T-helper 9 cell (primary cell): ENCODE data around the gene UBE2L6.

Experiments
- DNase-seq: peaks from one replicate; pipeline ENCODE4 v3.0.0-alpha.2; 2020
- total RNA-seq, 2 donors: gene quantifications; one replicate each; lab custom pipeline; 2026; lab: John Stamatoyannopoulos, UW

Gene UBE2L6
- 45.4 to 72.7 reads per million in 2 donors for total RNA-seq

DNA sequence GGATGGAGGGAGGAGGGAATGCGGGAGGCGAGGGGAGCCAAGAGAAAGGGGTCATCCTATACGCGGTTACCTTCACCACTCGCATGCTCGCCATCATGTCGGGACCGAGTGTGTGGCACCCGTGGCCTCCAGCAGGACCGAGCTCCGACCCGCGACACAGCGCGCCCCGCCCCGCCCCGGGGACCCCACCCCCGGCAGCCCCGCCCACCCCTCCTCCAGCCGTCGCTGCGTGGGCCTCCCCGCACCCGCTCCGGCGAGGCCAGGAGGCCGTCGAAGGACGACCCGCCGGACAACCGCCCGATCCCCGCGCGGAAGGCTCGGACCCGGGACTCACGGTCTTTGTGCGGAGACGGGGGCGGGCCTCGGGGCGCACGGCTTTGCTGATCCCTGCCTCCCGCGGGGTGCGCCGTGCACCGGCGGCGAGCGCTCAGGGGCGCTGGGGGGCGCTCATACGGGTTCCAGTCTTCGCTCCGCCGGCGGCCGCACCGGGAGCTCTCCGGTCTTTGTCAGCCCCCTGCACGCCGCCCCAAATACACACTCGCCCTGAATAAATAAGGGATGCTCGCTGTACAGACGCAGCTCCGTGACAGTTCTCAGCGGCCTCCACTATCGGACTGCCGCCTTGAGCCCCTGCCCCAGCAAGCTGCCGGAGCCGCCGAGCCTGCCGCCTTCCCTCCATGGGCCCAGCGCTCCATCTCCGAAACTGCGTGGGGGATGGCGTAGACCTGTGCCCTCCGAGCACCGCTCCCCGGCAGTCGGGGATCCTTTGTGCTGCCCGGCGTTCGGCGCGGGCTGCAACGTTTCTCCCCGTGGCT, at the start of gene UBE2L6:
Gene UBE2L6 (minus strand): TSS at position 158 of the 815 bp plus-strand sequence. CDS start 61 bp downstream, at position 97.
- peak; percentile 57 for DNase-seq

DNA sequence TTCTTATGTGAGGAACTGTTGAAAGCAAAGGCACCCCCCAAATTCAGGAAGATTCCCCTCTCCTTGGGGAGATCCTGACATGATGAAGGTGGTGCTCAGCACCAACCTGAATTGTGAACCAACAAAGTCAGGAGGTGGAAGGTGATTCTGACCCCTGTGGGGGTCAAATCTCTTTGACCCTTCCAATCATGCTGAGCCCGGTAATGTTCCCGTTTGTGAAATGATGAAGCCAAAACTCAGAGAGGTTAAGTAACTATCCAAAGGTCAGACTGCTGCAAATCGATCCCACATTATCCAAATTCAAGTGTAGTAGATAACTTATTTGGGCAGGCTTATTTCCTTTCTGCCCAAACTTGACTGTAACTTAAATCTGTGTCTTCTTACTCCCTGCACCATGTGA, 49.1 kb upstream of the UBE2L6 start:
- DNase-seq, result no peak

DNA sequence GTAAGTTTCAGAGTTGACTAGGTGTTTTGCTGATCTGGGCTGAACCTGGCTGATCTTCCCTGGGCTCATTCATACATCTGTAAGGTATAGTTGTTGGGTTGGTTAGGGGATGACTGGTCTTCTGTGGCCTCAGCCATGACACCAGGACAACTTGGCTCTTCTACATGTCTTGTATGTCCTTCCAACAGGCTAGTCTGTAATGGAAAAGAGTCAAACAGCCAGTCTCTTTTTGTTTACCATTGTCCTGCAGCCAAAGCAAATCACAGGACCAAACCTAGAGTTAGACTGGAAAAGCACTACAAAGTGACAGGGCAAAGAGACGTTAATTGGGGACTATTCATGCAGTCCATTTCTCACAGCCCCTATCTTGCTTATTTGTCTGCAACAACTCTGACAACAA, 47.8 kb upstream of the UBE2L6 start:
- DNase-seq, result no peak

DNA sequence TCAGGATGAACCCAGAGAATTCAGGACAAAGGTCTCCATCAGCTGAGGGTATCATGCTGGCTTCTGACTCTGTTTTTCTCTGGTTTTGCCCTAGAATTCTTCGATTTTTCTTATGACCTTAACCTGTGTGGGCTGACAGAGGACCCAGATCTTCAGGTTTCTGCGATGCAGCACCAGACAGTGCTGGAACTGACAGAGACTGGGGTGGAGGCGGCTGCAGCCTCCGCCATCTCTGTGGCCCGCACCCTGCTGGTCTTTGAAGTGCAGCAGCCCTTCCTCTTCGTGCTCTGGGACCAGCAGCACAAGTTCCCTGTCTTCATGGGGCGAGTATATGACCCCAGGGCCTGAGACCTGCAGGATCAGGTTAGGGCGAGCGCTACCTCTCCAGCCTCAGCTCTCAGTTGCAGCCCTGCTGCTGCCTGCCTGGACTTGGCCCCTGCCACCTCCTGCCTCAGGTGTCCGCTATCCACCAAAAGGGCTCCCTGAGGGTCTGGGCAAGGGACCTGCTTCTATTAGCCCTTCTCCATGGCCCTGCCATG, 46.8 kb upstream of the UBE2L6 start:
- DNase-seq, result no peak

DNA sequence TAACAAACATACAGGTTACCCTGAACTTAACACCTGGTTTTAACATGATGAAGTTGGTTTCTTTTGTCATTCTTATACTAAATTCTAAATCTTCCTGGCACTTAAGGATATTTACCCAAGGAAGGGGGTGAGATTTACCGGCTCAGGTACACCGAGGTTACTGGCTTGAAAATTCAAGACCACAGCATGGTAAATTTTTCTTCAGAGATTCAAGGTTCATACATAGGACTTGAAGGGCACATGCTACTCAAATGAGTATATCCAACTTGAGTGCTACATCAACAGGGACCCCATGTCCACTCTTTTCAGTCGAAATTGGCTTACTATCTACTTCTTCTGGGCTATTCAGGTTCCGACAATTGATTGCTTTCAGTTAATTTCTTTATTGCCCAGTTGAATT, 42.7 kb upstream of the UBE2L6 start:
- DNase-seq, result no peak

DNA sequence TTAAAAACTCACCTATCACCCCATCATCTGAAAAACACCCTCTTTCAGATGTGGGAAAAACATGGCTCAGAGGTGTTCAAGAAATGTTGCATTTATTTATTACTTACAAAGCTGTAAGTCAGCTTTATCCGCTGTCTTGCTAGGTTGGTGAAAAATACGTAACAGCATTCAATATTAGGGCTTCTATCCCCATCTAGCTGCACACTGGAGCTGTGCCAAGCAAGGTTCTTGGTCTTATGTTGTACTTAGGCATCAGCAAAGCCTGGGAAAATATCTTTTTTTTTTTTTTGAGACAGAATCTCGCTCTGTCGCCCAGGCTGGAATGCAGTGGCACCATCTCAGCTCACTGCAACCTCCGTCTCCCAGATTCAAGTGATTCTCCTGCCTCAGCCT, 37.6 kb upstream of the UBE2L6 start:
- no peak for DNase-seq

DNA sequence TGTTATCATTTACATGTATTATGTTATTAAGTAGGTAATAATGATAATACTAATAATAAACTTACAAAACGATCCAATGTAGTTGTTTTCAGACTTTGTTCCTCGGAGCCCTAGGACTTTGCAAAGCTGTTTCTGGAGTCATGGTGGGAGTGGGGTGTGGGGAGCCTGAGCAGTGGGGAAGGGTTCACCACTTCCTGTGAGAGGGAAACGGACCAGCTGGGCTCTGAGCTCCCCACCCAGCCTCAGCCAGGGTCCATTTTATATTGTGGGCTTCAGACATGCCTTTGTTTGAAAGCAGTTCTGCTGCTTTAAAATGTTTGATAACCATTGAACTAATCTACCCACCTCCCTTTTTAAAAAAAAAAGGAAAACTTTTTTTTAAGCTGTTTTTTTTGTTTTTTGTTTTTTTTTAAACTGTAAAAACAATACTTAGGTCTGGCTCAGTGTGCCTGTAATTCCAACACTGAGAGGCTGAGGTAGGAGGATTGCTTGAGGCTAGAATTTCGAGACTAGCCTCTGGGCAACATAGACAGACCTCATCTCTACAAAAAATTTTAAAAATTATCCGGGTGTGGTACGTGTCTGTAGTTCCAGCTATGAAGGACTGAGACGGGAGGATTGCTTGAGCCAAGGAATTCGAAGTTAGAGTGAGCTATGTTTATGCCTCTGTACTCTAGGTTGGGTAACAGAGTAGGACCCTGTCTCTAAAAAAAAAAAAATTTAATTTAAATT, 37.0 kb upstream of the UBE2L6 start:
- no peak for DNase-seq

DNA sequence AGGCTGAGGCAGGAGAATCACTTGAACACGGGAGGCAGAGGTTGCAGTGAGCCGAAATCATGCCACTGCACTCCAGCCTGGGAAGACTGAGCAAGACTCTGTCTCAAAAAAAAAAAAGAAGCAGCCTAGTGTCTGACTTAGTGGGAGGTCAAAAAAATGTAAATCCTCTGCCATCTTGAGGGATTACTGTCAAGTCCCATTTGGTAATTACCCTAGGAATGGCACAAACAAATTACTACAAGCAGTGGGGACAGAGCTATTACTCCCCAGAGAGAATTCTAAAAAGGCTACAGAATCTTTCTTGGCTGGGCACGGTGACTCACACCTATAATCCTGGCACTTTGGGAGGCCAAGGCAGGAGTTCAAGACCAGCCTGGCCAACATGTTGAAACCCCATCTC, 33.8 kb upstream of the UBE2L6 start:
- DNase-seq, result no peak

DNA sequence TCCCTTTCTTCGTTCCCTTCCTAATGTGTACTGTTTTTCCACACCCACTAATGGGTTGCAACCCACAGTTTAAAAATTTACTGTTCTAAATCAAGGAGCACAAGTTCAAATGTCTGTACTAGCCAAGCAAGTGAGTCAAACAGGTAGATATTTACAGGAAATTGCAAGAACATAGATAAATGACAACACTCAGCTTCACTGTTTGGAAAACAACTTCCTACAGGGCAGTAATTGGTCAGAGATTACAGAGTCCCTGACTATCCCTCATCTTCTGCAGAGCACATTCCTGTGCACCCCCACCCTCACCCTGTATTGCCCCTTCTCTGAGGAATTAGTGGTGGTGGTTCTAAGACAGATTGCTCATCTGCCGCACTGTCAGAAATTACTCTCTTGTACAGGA, 31.9 kb upstream of the UBE2L6 start:
- no peak for DNase-seq

DNA sequence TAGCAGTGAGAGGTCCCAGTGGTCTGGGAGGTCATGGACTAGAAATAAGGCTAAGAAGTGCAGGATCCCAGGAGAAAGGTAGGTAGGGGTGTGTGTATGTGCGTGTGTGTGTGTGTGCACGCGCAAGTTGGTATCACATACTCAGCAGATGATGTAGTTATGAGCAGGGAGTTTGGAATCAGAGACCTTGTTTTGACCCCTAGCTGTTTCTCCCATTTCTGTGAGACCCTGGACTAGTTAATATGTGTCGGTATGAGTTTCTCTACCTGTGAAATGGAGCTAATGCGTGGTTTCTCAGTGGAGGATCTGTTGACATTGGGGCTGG, 31.3 kb upstream of the UBE2L6 start:
- DNase-seq, result no peak

GRCh38 chr11:57597916-57598830, 30.7 kb upstream of the UBE2L6 start:
- no peak for DNase-seq

DNA sequence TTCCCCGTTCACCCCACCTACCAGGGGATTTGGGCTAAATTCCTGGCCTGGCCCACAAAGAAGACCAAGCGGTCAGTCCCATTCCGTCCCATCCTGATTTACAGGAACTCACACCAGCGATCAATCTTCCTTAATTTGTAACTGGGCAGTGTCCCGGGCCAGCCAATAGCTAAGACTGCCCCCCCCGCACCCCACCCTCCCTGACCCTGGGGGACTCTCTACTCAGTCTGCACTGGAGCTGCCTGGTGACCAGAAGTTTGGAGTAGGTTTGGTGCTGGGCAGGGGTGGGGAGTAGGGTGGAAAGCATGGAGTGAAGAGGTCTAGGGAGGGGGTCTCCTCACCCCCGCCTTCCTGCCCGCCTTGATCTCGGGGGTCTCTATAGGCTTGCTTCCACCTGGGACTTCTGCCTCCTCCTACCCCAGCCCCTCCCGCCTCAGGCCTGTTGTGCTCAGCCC, 30.0 kb upstream of the UBE2L6 start, which contains the start of gene SERPING1:
Gene SERPING1 (plus strand): TSS at position 225 of the 455 bp plus-strand sequence. CDS start 586 bp downstream, outside the sequence.
- DNase-seq, result no peak

- DNase-seq, result no peak
Observed at GRCh38 chr11:57596266-57596885, 28.9 kb upstream of the UBE2L6 start.

DNA sequence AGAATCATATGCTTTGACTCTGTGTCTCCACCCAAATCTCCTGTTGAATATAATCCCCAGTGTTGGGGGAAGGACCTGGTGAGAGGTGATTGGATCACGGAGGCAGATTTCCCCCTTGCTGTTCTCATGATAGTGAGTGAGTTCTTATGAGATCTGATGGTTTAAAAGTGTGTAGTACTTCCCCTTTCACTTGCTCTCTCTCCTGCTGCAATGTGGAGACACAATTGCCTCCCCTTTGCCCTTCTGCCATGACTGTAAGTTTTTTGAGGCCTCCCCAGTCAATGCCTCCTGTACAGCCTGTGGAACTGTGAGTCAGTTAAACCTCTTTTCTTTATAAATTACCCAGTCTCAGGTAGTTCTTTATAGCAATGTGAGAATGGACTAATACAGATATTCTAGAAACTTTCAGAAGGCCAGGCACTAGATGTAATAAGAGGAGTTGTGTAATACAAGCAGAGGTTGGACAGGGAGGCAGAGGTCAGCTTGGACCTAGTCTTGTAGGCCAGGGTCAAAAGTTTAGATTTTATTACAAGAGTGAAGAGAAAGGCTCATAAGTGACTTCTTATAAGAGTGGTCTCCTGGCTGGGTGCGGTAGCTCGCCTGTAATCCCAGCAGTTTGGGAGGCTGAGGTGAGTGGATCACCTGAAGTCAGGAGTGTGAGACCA, 20.7 kb upstream of the UBE2L6 start:
- no peak for DNase-seq

DNA sequence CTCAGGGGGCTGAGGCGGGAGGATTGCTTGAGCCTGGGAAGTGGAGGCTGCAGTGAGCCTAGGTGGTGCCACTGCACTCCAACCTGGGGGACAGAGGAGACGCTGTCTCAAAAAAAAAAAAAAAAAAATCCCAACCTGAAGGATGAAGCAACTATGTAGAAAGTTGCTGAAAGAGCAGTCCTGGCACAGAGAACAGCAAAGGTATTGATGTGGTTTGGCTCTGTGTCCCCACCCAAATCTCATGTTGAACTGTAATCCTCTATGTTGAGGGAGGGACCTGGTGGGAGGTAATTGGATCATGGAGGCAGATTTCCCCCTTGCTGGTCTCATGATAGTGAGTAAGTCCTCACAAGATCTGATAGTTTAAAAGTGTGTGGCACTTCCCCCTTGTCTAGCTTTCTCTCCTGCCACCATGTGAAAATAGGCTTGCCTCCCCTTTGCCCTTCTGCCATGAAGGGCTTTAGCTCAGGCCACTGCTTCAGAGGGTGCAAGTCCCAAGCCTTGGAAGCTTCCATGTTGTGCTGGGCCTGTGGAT, 19.3 kb upstream of the UBE2L6 start:
- no peak for DNase-seq

DNA sequence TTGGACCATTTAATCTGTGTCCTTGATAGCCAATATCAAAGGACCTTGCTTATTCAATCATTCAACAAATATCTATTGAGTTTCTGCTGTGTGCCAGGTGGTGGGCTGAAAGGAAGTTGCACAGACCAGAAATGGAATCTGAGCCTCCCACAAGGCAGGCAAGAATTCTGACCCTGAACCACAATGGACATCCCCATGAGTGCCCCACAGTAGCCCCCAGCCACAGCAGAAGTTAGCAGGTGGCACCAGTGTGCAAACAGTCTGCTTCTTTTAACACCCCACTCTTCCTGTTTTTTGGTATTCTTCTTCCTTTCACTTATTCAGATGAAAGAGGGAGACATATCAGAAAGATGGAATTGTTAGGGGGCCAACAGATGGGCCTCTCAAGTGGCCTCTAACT, 17.8 kb upstream of the UBE2L6 start:
- no peak for DNase-seq

DNA sequence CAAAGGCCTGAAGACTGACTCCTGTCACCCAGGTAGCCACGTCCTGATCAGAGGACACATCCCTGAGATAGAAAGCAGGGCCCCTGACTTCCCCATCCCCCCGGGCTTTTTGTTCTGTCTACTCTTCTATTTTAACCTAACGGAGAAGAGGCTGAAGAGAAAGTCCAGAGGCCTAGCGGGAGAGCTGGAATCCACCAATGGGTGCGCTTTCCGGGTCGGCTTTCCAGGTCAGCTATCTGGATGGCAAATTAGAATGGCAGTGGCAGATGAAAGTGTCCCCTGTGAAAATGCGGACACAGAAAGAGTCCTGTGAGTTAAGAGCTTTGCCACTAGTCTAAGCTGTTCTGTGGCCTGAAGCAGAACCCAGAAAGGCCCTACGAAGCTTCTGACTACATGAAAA, 16.9 kb upstream of the UBE2L6 start:
- DNase-seq, result no peak

- no peak for DNase-seq
Observed at GRCh38 chr11:57574061-57574460, 6.6 kb upstream of the UBE2L6 start.

GRCh38 chr11:57571606-57572005, 4.1 kb upstream of the UBE2L6 start:
- no peak for DNase-seq

DNA sequence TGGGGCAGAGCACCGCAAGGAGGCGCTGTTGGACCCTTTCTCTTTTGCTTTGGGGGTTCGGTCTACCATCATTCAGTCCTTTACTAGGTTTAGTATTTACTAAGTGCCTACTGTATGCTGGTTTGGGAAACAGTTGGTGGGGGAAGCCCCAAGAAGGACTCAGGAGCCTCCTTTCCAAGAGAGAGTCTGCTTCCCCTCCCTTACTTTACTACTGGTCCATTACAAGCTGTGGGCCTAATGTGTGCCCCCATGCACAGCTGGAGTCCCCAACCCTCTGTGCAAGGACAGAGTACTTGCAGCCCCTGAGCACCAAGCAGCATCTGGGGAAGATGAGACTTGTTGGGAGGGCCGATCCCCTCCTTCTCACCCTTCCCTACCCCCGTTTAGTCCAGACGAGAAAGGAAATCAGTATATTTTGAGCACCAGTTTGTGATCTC, 876 bp upstream of the UBE2L6 start:
- peak; percentile 91 for DNase-seq

- DNase-seq, result peak; percentile 17
Observed at GRCh38 chr11:57566905-57567514, 462 bp downstream of the UBE2L6 start.
